GM10266 (cell line): ENCODE results near the gene TEN1.

Experiments
- DNase-seq: peaks from one replicate; pipeline ENCODE4 v3.0.0; 2012; ENCODE audit errors: extremely low spot score
- CTCF ChIP-seq: IDR thresholded peaks from 2 replicates; pipeline ENCODE4 v1.5.1; 2012; ENCODE audit warnings: mild to moderate bottlenecking, low read depth; ENCODE audit not compliant: control insufficient read depth, insufficient read depth; ENCODE audit errors: missing control alignments

Gene TEN1

DNA sequence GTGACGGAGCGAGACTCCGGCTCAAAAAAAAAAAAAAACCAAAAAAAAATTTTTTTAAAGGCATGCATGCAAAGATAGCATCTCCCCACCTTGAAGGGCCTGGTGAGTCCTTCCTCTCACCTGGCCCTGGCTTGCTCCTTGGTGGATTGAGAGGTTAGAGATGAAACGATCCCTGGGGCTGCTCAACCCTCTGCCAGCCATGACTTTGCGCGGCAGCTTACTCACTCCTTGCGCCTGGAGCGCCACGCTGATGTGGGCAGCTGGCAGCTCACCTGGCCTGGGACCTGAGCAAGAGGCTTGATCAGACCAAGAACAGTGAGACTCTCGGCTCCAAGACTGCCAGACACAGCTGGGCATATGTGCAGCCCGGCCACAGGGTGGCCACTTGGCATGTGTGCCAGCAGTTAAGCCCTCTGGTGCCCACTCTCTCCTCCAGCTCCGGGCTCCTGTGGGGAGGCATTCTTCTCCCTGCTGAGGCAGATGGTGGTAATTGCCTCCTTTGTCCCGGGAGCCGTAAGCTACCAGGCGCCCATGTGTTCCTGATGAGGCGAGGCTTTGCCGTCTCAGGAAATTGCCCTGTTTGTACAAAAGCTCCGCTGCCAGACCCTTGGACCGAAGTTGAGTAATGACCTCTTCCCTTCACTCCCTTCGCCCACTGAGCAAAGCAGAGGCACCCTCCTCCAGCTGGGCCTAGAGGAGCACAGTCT, 53.2 kb downstream of the TEN1 start:
- no peak for DNase-seq
- no peak for TF ChIP-seq CTCF

DNA sequence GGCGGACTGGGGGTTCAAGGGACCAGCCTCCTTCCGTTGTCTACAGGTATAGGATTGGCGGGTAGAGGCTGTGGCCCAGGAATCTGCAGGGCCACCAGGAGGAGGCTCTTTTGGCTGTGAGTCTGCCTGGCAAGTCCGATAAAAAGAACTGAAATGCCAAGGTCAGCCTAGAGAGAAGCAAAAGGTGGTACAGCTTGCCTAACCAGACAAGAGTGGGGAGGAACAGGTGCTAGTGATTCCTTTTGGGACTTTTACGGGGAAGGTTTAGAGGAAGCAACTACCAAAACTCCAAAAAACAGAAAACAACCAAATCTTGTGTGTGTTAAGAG, 53.7 kb downstream of the TEN1 start:
- no peak for DNase-seq
- TF ChIP-seq CTCF, result no peak

GRCh38 chr17:76033139-76033538, 54.1 kb downstream of the TEN1 start:
- no peak for TF ChIP-seq CTCF
- DNase-seq, result no peak

GRCh38 chr17:76034428-76035350, 55.6 kb downstream of the TEN1 start:
- DNase-seq, result no peak

DNA sequence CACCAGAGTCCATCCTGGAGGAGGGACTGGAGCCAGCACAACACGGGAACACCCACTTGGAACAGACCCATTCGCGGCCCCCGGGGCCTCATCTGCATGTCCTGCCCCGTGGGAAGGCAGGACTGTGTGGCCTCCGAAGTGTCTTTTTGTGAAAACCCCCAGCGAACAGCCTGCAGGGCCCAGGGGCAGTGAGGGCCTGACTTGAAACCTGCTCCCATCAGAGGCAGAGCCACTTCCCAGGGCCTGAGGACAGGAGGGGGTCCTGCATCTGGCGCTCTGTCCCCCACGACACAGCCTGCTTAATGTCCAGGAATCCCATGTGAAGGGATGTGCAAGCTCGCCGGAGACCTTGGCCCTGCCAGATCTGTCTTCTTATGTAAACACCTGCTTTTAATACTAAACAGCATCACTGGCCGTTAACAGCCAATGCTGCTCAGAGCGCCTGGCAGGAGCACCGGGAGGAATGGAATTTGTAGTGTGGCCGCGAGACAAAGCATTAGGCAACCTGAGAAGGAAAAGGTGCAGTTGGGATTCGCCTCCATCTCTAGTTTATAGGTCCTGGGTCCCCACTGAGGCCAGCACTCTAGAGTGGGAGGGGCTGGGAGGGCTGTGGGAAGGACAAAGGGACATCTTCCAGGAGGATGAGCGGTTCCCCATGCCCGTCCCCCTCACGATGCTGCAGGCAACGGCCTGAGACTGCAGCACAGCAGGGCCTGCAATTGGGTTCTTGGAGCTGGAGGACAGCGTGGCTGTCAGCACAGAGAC, 57.6 kb downstream of the TEN1 start:
- no peak for DNase-seq
- no peak for TF ChIP-seq CTCF

More at GRCh38 chr17:76034428-76035350, 55.6 kb downstream of the TEN1 start:
- no peak for TF ChIP-seq CTCF

DNA sequence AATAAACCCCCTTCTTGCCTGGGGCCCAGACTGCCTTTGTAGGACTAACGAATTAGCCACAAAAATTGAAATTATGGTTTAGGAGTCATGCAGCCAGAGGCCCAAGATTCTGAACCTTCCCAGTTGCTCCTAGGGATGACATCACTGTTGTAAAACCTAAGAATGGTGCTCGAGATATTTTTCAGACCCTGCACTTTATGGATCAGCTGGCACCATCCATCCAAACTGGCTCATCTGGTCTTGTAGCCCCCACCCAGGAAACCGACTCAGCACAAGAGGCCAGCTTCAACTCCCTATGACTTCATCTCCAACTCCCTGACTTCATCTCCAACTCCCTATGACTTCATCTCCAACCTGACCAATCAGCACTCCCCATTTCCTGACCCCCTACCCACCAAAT, 59.0 kb downstream of the TEN1 start:
- DNase-seq, result no peak
- no peak for TF ChIP-seq CTCF
